ENCODE results near the gene HIC1. TPM values are rescaled to one million over a fixed set of nuclear protein-coding genes. Genes with fewer than 3 reads are reported as not detected.

Gene HIC1
- total RNA-seq, 2 experiments from 2014 or later = 35.1 TPM

DNA sequence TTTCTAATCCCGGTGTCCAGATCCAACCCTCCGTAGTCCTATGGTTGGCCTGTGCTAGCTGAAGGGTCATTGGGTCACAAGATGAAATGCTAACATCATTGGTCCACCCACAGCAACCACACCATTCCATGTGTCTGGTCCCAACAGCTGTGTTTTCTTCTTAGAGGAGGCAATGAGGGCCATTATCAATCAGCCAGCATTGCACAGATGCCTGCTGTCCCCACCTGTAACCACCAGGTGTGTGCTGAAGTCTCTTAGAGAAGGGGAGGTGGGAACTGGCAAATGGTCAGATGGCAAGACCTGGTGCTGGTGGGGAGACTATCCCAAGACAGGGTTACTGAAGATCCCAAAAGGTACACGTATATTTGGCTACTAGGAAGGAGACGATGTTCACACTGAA lies 37.4 kb downstream of the HIC1 start:
- H3K9me3 Mint-ChIP-seq = no peaks in the 10 kb centered on the region
- intact Hi-C loops (cut with micrococcal nuclease) = no loop called here
- no peaks in the 10 kb centered on the region for H3K27me3 Mint-ChIP-seq
- H3K27ac Mint-ChIP-seq = no peak overlapping the region
- ChIA-PET CTCF (no interaction called here), POLR2A (no interaction called here)
- H3K36me3 Mint-ChIP-seq (ENCODE audit: low read depth) = peaks cover 16% of the 10 kb centered on the region
- TF ChIP-seq, protein P1, sequence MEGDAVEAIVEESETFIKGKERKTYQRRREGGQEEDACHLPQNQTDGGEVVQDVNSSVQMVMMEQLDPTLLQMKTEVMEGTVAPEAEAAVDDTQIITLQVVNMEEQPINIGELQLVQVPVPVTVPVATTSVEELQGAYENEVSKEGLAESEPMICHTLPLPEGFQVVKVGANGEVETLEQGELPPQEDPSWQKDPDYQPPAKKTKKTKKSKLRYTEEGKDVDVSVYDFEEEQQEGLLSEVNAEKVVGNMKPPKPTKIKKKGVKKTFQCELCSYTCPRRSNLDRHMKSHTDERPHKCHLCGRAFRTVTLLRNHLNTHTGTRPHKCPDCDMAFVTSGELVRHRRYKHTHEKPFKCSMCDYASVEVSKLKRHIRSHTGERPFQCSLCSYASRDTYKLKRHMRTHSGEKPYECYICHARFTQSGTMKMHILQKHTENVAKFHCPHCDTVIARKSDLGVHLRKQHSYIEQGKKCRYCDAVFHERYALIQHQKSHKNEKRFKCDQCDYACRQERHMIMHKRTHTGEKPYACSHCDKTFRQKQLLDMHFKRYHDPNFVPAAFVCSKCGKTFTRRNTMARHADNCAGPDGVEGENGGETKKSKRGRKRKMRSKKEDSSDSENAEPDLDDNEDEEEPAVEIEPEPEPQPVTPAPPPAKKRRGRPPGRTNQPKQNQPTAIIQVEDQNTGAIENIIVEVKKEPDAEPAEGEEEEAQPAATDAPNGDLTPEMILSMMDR (IDR thresholded peaks at IDR 0.05) = no peak
- H3K4me1 Mint-ChIP-seq (ENCODE audit: low read depth) = peaks cover 46% of the 10 kb centered on the region
- no peak for DNase-seq
- no peak for ATAC-seq
- H3K4me3 Mint-ChIP-seq = no peak overlapping the region

GRCh38 chr17:2093349-2093748 lies 38.4 kb downstream of the HIC1 start:
- TF ChIP-seq, protein P1 (IDR thresholded peaks at IDR 0.05) = no peak
- POLR2A ChIA-PET = interaction anchor here (0.7 to 1.2 kb wide), 2 partner anchors 12 to 52 kb away, joined by 3 read pairs; no protein-coding TSS in a partner anchor
- no peak overlapping the region for H3K27ac Mint-ChIP-seq
- ATAC-seq (no peak), DNase-seq (no peak)
- H3K4me1 Mint-ChIP-seq (ENCODE audit: low read depth) = peaks cover 35% of the 10 kb centered on the region
- no peaks in the 10 kb centered on the region for H3K27me3 Mint-ChIP-seq
- CTCF ChIA-PET = interaction anchor here (0.6 to 3.4 kb wide), 3 partner anchors 35 to 183 kb away, joined by 3 to 13 read pairs (median 3); no protein-coding TSS in a partner anchor
- intact Hi-C loops (cut with micrococcal nuclease) = no loop called here
- no peaks in the 10 kb centered on the region for H3K9me3 Mint-ChIP-seq
- H3K36me3 Mint-ChIP-seq (ENCODE audit: low read depth) = peaks cover 10% of the 10 kb centered on the region
- H3K4me3 Mint-ChIP-seq = no peak overlapping the region

GRCh38 chr17:2094891-2095535 lies 40.1 kb downstream of the HIC1 start:
- no peak overlapping the region for H3K27ac Mint-ChIP-seq

GRCh38 chr17:2095536-2095910 lies 40.6 kb downstream of the HIC1 start:
- ChIA-PET POLR2A (no interaction called here), CTCF (interaction anchor here (1.3 to 3.4 kb wide), 3 partner anchors 25 to 150 kb away, joined by 3 to 13 read pairs (median 3); no protein-coding TSS in a partner anchor)
- Mint-ChIP-seq H3K9me3 (no peaks in the 10 kb centered on the region), H3K36me3 (ENCODE audit: low read depth) (peaks cover 6% of the 10 kb centered on the region), H3K4me3 (no peak overlapping the region), H3K4me1 (ENCODE audit: low read depth) (peaks cover 13% of the 10 kb centered on the region), H3K27ac (no peak overlapping the region), H3K27me3 (no peaks in the 10 kb centered on the region)
- TF ChIP-seq, protein P1 (IDR thresholded peaks at IDR 0.05) = no peak
- ATAC-seq = no peak
- DNase-seq = no peak
- intact Hi-C loops (cut with micrococcal nuclease) = no loop called here

More at GRCh38 chr17:2094891-2095535, 40.1 kb downstream of the HIC1 start:
- no peaks in the 10 kb centered on the region for H3K27me3 Mint-ChIP-seq
- H3K36me3 Mint-ChIP-seq (ENCODE audit: low read depth) = peaks cover 6% of the 10 kb centered on the region
- no peak overlapping the region for H3K4me3 Mint-ChIP-seq
- DNase-seq (no peak), ATAC-seq (peak; percentile 22)
- no peaks in the 10 kb centered on the region for H3K9me3 Mint-ChIP-seq
- POLR2A ChIA-PET = no interaction called here
- intact Hi-C loops (cut with micrococcal nuclease) = no loop called here
- peaks cover 18% of the 10 kb centered on the region for H3K4me1 Mint-ChIP-seq (ENCODE audit: low read depth)
- TF ChIP-seq, protein P1 (IDR thresholded peaks at IDR 0.05) = no peak
- CTCF ChIA-PET = interaction anchor here (1.0 to 3.4 kb wide), 6 partner anchors 13 to 150 kb away, joined by 3 to 13 read pairs (median 3); partner anchors contain the start of gene HIC1
